ENCODE measurements around the gene CELSR1.
A peak's percentile ranks its signal among the peaks of the same experiment; 100 is the strongest.

CELSR1 gene, protein sequence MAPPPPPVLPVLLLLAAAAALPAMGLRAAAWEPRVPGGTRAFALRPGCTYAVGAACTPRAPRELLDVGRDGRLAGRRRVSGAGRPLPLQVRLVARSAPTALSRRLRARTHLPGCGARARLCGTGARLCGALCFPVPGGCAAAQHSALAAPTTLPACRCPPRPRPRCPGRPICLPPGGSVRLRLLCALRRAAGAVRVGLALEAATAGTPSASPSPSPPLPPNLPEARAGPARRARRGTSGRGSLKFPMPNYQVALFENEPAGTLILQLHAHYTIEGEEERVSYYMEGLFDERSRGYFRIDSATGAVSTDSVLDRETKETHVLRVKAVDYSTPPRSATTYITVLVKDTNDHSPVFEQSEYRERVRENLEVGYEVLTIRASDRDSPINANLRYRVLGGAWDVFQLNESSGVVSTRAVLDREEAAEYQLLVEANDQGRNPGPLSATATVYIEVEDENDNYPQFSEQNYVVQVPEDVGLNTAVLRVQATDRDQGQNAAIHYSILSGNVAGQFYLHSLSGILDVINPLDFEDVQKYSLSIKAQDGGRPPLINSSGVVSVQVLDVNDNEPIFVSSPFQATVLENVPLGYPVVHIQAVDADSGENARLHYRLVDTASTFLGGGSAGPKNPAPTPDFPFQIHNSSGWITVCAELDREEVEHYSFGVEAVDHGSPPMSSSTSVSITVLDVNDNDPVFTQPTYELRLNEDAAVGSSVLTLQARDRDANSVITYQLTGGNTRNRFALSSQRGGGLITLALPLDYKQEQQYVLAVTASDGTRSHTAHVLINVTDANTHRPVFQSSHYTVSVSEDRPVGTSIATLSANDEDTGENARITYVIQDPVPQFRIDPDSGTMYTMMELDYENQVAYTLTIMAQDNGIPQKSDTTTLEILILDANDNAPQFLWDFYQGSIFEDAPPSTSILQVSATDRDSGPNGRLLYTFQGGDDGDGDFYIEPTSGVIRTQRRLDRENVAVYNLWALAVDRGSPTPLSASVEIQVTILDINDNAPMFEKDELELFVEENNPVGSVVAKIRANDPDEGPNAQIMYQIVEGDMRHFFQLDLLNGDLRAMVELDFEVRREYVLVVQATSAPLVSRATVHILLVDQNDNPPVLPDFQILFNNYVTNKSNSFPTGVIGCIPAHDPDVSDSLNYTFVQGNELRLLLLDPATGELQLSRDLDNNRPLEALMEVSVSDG (N-terminal part only)

DNA sequence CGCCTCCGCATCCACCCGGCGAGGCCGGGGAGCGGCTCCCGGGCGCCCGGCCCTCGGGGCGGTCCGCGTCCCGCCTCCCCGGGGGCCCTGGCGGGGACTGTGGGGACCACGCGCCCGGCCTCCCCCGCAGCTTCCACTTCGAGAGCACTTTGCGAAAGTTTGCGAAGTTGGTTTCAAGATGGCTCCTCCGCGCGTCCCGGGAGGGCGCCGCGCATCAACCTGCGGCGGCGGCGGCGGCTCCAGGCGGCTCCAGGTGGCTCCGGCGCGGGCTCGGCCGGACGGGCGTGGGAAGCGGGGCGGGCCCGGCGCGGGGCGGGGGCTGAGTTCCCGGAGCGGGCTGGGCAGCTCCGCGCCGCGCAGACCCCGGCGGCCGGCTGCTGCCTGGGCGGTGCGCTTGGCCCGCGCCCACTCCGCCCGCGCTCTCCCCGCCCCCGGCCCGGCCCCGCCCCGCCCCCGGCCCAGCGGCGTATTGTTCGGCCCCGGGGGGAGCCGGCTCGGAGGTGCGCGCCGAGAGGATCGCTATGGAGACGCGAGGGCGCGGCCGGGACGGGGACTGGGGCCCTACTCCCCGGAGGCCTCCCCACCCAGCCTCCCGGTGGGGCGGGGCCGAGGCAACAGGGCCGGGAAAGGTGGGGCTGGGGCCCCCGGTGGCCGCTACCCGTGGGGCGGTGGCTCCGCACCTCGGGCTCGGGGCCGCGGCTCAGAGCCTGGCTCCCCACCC is at the start of gene CELSR1:
Gene CELSR1 (minus strand): TSS at position 396 of the 721 bp plus-strand sequence. CDS start 450 bp downstream, outside the sequence.
- Histone ChIP-seq H3F3A (ENCODE audit: insufficient read depth, low read length) (no peaks in the 10 kb centered on the region), H3K9ac (ENCODE audit: low read length) (no peak within 1 kb of the TSS), H3K27ac (ENCODE audit: low read length) (no peak within 1 kb of the TSS), H3K27me3 (replicated peaks; ENCODE audit: insufficient read depth, low read length) (peaks cover 32% of the 10 kb centered on the region), H3K4me1 (ENCODE audit: low read length) (0 out of 2 replicates have a peak, but pooled peaks cover 3% of the 10 kb centered on the region), H3K79me2 (ENCODE audit: low read length) (no peaks in the 10 kb centered on the region), H3K4me2 (ENCODE audit: low read depth, low read length) (no peak within 1 kb of the TSS), H3K9me2 (replicated peaks; ENCODE audit: insufficient read depth, low read length) (no peaks in the 10 kb centered on the region), H4K20me1 (ENCODE audit: insufficient read depth, low read length) (no peaks in the 10 kb centered on the region), H3K9me3 (replicated peaks; ENCODE audit: insufficient read depth, low read length) (no peaks in the 10 kb centered on the region), H3K4me3 (ENCODE audit: low read length) (no peak within 1 kb of the TSS), H2AFZ (ENCODE audit: low read length) (no peak within 1 kb of the TSS), H3K36me3 (replicated peaks; ENCODE audit: insufficient read depth, low read length) (no peaks in the 10 kb centered on the region)
- no peak for DNase-seq
- TF ChIP-seq, protein P1, sequence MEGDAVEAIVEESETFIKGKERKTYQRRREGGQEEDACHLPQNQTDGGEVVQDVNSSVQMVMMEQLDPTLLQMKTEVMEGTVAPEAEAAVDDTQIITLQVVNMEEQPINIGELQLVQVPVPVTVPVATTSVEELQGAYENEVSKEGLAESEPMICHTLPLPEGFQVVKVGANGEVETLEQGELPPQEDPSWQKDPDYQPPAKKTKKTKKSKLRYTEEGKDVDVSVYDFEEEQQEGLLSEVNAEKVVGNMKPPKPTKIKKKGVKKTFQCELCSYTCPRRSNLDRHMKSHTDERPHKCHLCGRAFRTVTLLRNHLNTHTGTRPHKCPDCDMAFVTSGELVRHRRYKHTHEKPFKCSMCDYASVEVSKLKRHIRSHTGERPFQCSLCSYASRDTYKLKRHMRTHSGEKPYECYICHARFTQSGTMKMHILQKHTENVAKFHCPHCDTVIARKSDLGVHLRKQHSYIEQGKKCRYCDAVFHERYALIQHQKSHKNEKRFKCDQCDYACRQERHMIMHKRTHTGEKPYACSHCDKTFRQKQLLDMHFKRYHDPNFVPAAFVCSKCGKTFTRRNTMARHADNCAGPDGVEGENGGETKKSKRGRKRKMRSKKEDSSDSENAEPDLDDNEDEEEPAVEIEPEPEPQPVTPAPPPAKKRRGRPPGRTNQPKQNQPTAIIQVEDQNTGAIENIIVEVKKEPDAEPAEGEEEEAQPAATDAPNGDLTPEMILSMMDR (IDR thresholded peaks at IDR 0.05; ENCODE audit: low read length): no peak
- TF ChIP-seq EZH2 (optimal IDR thresholded peaks at IDR 0.05; ENCODE audit: low read depth, low read length) (no peak), EZH2phosphoT487 (IDR thresholded peaks at IDR 0.05; ENCODE audit: low read length) (no peak)

DNA sequence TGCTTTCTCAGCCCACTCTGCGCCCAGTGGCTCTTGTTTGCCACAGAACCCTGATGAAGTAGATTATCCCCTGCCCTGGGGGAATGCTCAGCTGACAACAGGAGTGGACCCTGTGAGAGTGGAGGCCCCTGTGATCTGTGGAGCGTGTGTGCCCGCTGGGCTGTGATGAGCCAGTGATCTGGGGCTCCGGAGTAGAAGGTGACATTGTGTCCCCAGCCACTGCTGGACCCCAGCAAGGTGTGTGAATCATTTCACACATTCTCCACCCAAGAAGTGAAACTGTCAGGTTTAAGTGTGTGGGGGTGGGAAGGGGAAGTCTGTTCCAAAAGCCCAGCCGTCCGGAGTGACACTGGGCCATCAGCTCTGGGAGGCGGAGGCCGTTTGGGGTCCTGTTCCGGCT is 49.6 kb upstream of the CELSR1 start:
- Histone ChIP-seq H3K4me1 (ENCODE audit: low read length) (peaks cover 17% of the 10 kb centered on the region), H3K9me2 (replicated peaks; ENCODE audit: insufficient read depth, low read length) (no peaks in the 10 kb centered on the region), H3K27ac (ENCODE audit: low read length) (no peak overlapping the region; the same call in 1 of the 2 replicates), H3K4me3 (ENCODE audit: low read length) (no peak overlapping the region), H3K9me3 (replicated peaks; ENCODE audit: insufficient read depth, low read length) (no peaks in the 10 kb centered on the region), H2AFZ (ENCODE audit: low read length) (0 out of 2 replicates have a peak overlapping the region, but pooled peaks have one; percentile 57), H4K20me1 (ENCODE audit: insufficient read depth, low read length) (no peaks in the 10 kb centered on the region), H3K79me2 (ENCODE audit: low read length) (no peaks in the 10 kb centered on the region), H3K4me2 (ENCODE audit: low read depth, low read length) (peak overlapping the region; percentile 61), H3K9ac (ENCODE audit: low read length) (peak overlapping the region; percentile 36; the same call in 1 of the 2 replicates), H3F3A (ENCODE audit: insufficient read depth, low read length) (no peaks in the 10 kb centered on the region), H3K27me3 (replicated peaks; ENCODE audit: insufficient read depth, low read length) (no peaks in the 10 kb centered on the region), H3K36me3 (replicated peaks; ENCODE audit: insufficient read depth, low read length) (no peaks in the 10 kb centered on the region)
- TF ChIP-seq, protein P1 (IDR thresholded peaks at IDR 0.05; ENCODE audit: low read length): no peak
- no peak for TF ChIP-seq EZH2 (optimal IDR thresholded peaks at IDR 0.05; ENCODE audit: low read depth, low read length)
- TF ChIP-seq EZH2phosphoT487 (IDR thresholded peaks at IDR 0.05; ENCODE audit: low read length): no peak
- no peak for DNase-seq

- Histone ChIP-seq H3K27ac (ENCODE audit: low read length) (no peak overlapping the region), H3K9me2 (replicated peaks; ENCODE audit: insufficient read depth, low read length) (no peaks in the 10 kb centered on the region), H2AFZ (ENCODE audit: low read length) (no peak overlapping the region), H4K20me1 (ENCODE audit: insufficient read depth, low read length) (no peaks in the 10 kb centered on the region), H3K27me3 (replicated peaks; ENCODE audit: insufficient read depth, low read length) (no peaks in the 10 kb centered on the region), H3K9ac (ENCODE audit: low read length) (no peak overlapping the region), H3K4me2 (ENCODE audit: low read depth, low read length) (no peak overlapping the region), H3K4me3 (ENCODE audit: low read length) (no peak overlapping the region), H3K36me3 (replicated peaks; ENCODE audit: insufficient read depth, low read length) (no peaks in the 10 kb centered on the region), H3F3A (ENCODE audit: insufficient read depth, low read length) (no peaks in the 10 kb centered on the region), H3K9me3 (replicated peaks; ENCODE audit: insufficient read depth, low read length) (no peaks in the 10 kb centered on the region), H3K4me1 (ENCODE audit: low read length) (peaks cover 15% of the 10 kb centered on the region), H3K79me2 (ENCODE audit: low read length) (no peaks in the 10 kb centered on the region)
- TF ChIP-seq EZH2 (optimal IDR thresholded peaks at IDR 0.05; ENCODE audit: low read depth, low read length) (no peak), EZH2phosphoT487 (IDR thresholded peaks at IDR 0.05; ENCODE audit: low read length) (no peak)
- TF ChIP-seq, protein P1 (IDR thresholded peaks at IDR 0.05; ENCODE audit: low read length): no peak
- no peak for DNase-seq
Measured at GRCh38 chr22:46586531-46587011, 49.2 kb upstream of the CELSR1 start.
